ENCODE data around the gene DKK3.

DKK3 gene

GRCh38 chr11:12003336-12003735 lies 5.1 kb downstream of the DKK3 start:
- DNase-seq: no peak

GRCh38 chr11:12001186-12001585 lies 7.2 kb downstream of the DKK3 start:
- no peak for DNase-seq

- peak; percentile 93 for DNase-seq
Measured at GRCh38 chr11:11998091-11998781, 10.2 kb downstream of the DKK3 start.

GRCh38 chr11:11997049-11997322 lies 11.4 kb downstream of the DKK3 start:
- no peak for DNase-seq

- no peak for DNase-seq
Measured at GRCh38 chr11:11996321-11997048, 11.9 kb downstream of the DKK3 start.

- no peak for DNase-seq
Measured at GRCh38 chr11:11995601-11996000, 12.8 kb downstream of the DKK3 start.

GRCh38 chr11:11993839-11994238 lies 14.6 kb downstream of the DKK3 start:
- peak; percentile 82 for DNase-seq

- peak; percentile 58 for DNase-seq
Measured at GRCh38 chr11:11992257-11993212, 15.9 kb downstream of the DKK3 start.

- peak; percentile 66 for DNase-seq
Measured at GRCh38 chr11:11989774-11990744, 18.4 kb downstream of the DKK3 start.

- no peak for DNase-seq
Measured at GRCh38 chr11:11988681-11989261, 19.7 kb downstream of the DKK3 start.

- peak; percentile 63 for DNase-seq
Measured at GRCh38 chr11:11988099-11988651, 20.3 kb downstream of the DKK3 start.

- DNase-seq: no peak
Measured at GRCh38 chr11:11987503-11988022, 20.9 kb downstream of the DKK3 start.

GRCh38 chr11:11985954-11986949 lies 22.2 kb downstream of the DKK3 start:
- no peak for DNase-seq

- DNase-seq: peak; percentile 62
Measured at GRCh38 chr11:11985016-11985715, 23.3 kb downstream of the DKK3 start.

- DNase-seq: no peak
Measured at GRCh38 chr11:11984563-11984962, 23.9 kb downstream of the DKK3 start.

GRCh38 chr11:11983427-11983826 lies 25.0 kb downstream of the DKK3 start:
- DNase-seq: no peak

- no peak for DNase-seq
Measured at GRCh38 chr11:11982975-11983374, 25.5 kb downstream of the DKK3 start.

GRCh38 chr11:11982461-11982860 lies 26.0 kb downstream of the DKK3 start:
- DNase-seq: no peak

GRCh38 chr11:11981840-11982239 lies 26.6 kb downstream of the DKK3 start:
- no peak for DNase-seq
